WTC11 (cell line): ENCODE measurements around the gene RBM8A. TPM values are rescaled to one million over a fixed set of nuclear protein-coding genes. Genes with fewer than 3 reads are reported as not detected.

Experiments used
- ATAC-seq: fragments of 200-7000 bp; cut with Tn5 transposase; 2 replicates; pipeline ENCODE4 v1.10.0; 2021; ENCODE audit warnings: mild to moderate bottlenecking, moderate library complexity
- CTCF ChIA-PET: fragments of 300-600 bp; sonication (Branson Sonifier 250); formaldehyde crosslinking; loops from one replicate; lab custom pipeline; 2021; ENCODE audit warnings: antibody characterized with exemption; lab: Charles Lee
- POLR2A ChIA-PET: fragments of 350-600 bp; sonication (Branson Sonifier 250); formaldehyde crosslinking; loops from one replicate; lab custom pipeline; 2021; ENCODE audit warnings: antibody characterized with exemption; lab: Charles Lee
- DNase-seq: peaks from one replicate; pipeline ENCODE4 v3.0.0; 2021; ENCODE audit warnings: low spot score
- H3K27ac Mint-ChIP-seq: 2 replicates; pipeline ENCODE4 v1.8.0; 2021; ENCODE audit warnings: mixed read lengths
- H3K27me3 Mint-ChIP-seq: 2 replicates; pipeline ENCODE4 v1.8.0; 2021; ENCODE audit warnings: low read depth, mild to moderate bottlenecking, moderate library complexity, mixed read lengths
- H3K36me3 Mint-ChIP-seq: 2 replicates; pipeline ENCODE4 v1.8.0; 2021; ENCODE audit warnings: mixed read lengths
- H3K4me1 Mint-ChIP-seq: 2 replicates; pipeline ENCODE4 v1.8.0; 2022; ENCODE audit warnings: mixed read lengths
- H3K4me3 Mint-ChIP-seq: 2 replicates; pipeline ENCODE4 v1.8.0; 2021; ENCODE audit warnings: mild to moderate bottlenecking, moderate library complexity, mixed read lengths
- H3K9me3 Mint-ChIP-seq: 2 replicates; pipeline ENCODE4 v1.8.0; 2021; ENCODE audit warnings: mixed read lengths
- ARID4B ChIP-seq: sonication (generic); formaldehyde crosslinking; IDR thresholded peaks from 2 replicates; pipeline ENCODE4 v1.8.0; 2023; ENCODE audit warnings: missing genetic modification reagents, mild to moderate bottlenecking, borderline replicate concordance
- ATF1 ChIP-seq: sonication (generic); formaldehyde crosslinking; IDR thresholded peaks from 2 replicates; pipeline ENCODE4 v1.8.1; 2023; ENCODE audit warnings: mild to moderate bottlenecking, moderate library complexity, missing genetic modification reagents
- ATF3 ChIP-seq: sonication (generic); formaldehyde crosslinking; conservative IDR thresholded peaks from 2 replicates; pipeline ENCODE4 v1.8.1; 2022; ENCODE audit warnings: mild to moderate bottlenecking, missing genetic modification reagents
- CBFB ChIP-seq: sonication (generic); formaldehyde crosslinking; IDR thresholded peaks from 2 replicates; pipeline ENCODE4 v1.8.1; 2022; ENCODE audit warnings: mild to moderate bottlenecking, low read depth, missing genetic modification reagents
- CTCF ChIP-seq: fragments of 200-600 bp; IDR thresholded peaks from 2 replicates; pipeline ENCODE4 v1.8.0; 2022; ENCODE audit warnings: antibody characterized with exemption
- E2F5 ChIP-seq: sonication (generic); formaldehyde crosslinking; IDR thresholded peaks from 2 replicates; pipeline ENCODE4 v1.8.1; 2022; ENCODE audit warnings: mild to moderate bottlenecking, moderate library complexity, missing genetic modification reagents
- FOXP4 ChIP-seq: sonication (generic); formaldehyde crosslinking; IDR thresholded peaks from 2 replicates; pipeline ENCODE4 v1.8.0; 2022; ENCODE audit warnings: mild to moderate bottlenecking, missing genetic modification reagents
- KAT7 ChIP-seq: sonication (generic); formaldehyde crosslinking; IDR thresholded peaks from 2 replicates; pipeline ENCODE4 v1.8.1; 2023; ENCODE audit warnings: missing genetic modification reagents, mild to moderate bottlenecking, borderline replicate concordance
- NFYB ChIP-seq: sonication (generic); formaldehyde crosslinking; conservative IDR thresholded peaks from 2 replicates; pipeline ENCODE4 v1.8.0; 2022; ENCODE audit warnings: low read depth, missing genetic modification reagents
- NR1H2 ChIP-seq: sonication (generic); formaldehyde crosslinking; IDR thresholded peaks from 2 replicates; pipeline ENCODE4 v1.9.0; 2021; ENCODE audit warnings: mild to moderate bottlenecking, moderate library complexity, missing genetic modification reagents
- RELA ChIP-seq: sonication (generic); formaldehyde crosslinking; IDR thresholded peaks from 2 replicates; pipeline ENCODE4 v1.8.1; 2022; ENCODE audit warnings: missing genetic modification reagents, mild to moderate bottlenecking, borderline replicate concordance
- USF1 ChIP-seq: sonication (generic); formaldehyde crosslinking; IDR thresholded peaks from 2 replicates; pipeline ENCODE4 v1.8.0; 2022; ENCODE audit warnings: mild to moderate bottlenecking, missing genetic modification reagents
- ZBTB43 ChIP-seq: sonication (generic); formaldehyde crosslinking; IDR thresholded peaks from 2 replicates; pipeline ENCODE4 v1.8.1; 2023; ENCODE audit warnings: mild to moderate bottlenecking, missing genetic modification reagents
- ZNF281 ChIP-seq: sonication (generic); formaldehyde crosslinking; IDR thresholded peaks from 2 replicates; pipeline ENCODE4 v1.8.0; 2023; ENCODE audit warnings: mild to moderate bottlenecking, missing genetic modification reagents
- ZNF423 ChIP-seq: fragments of 250-450 bp; sonication (Bioruptor Pico); IDR thresholded peaks from 2 replicates; pipeline ENCODE4 v2.1.2; 2022; ENCODE audit warnings: mild to moderate bottlenecking, moderate library complexity
- total RNA-seq: library from RNA; stranded (reverse); gene quantifications from 3 replicates; pipeline ENCODE4 v1.2.3, GENCODE V29; 2021

RBM8A gene
- total RNA-seq, 1 experiment from 2014 or later: 199 TPM

- TF ChIP-seq ZBTB43: no peak
Measured at GRCh38 chr1:145977016-145977415, 49.7 kb upstream of the RBM8A start (continued).

- Mint-ChIP-seq H3K36me3 (no peaks in the 10 kb centered on the region), H3K4me3 (no peak overlapping the region), H3K27me3 (no peaks in the 10 kb centered on the region), H3K27ac (no peak overlapping the region; the same call in 1 of the 2 replicates), H3K9me3 (no peaks in the 10 kb centered on the region), H3K4me1 (peaks cover 2% of the 10 kb centered on the region; the same call in 1 of the 2 replicates)
- ChIA-PET CTCF (no interaction called here), POLR2A (no interaction called here)
- DNase-seq: no peak
- ATAC-seq: no peak
- TF ChIP-seq USF1 (CRISPR knock-in tag) (no peak), CTCF (no peak), ZNF281 (CRISPR knock-in tag) (no peak)
Measured at GRCh38 chr1:145975216-145975615, 47.9 kb upstream of the RBM8A start.

GRCh38 chr1:145974721-145975120 is 47.4 kb upstream of the RBM8A start:
- Mint-ChIP-seq H3K27ac (no peak overlapping the region), H3K4me3 (no peak overlapping the region), H3K27me3 (no peaks in the 10 kb centered on the region), H3K9me3 (no peaks in the 10 kb centered on the region), H3K36me3 (no peaks in the 10 kb centered on the region), H3K4me1 (peaks cover 2% of the 10 kb centered on the region; the same call in 1 of the 2 replicates)
- ChIA-PET POLR2A (no interaction called here), CTCF (no interaction called here)
- DNase-seq: no peak
- ATAC-seq: no peak
- TF ChIP-seq FOXP4 (no peak), NR1H2 (CRISPR knock-in tag) (no peak), ATF3 (CRISPR knock-in tag) (no peak), ARID4B (CRISPR knock-in tag) (no peak), KAT7 (CRISPR knock-in tag) (no peak), ZBTB43 (no peak), RELA (CRISPR knock-in tag) (no peak), CBFB (CRISPR knock-in tag) (no peak), ZNF423 (CRISPR knock-in tag) (no peak), NFYB (CRISPR knock-in tag) (no peak), USF1 (CRISPR knock-in tag) (no peak), E2F5 (CRISPR knock-in tag) (no peak), ATF1 (no peak)
